HepG2 (cell line): ENCODE measurements around the gene FOLR1.

Experiments
- CHD2 ChIP-seq: IDR thresholded peaks from 2 replicates; pipeline ENCODE4 v1.6.1; 2011; ENCODE audit warnings: low read depth, low read length, improper control_type of control experiment
- EZH2 ChIP-seq: conservative IDR thresholded peaks from 2 replicates; pipeline ENCODE4 v1.6.1; 2012; ENCODE audit warnings: mild to moderate bottlenecking, low read depth, low read length, moderate library complexity
- POLR2A ChIP-seq, 2 experiments: IDR thresholded peaks; 2 replicates each; pipeline ENCODE4 v1.6.1; 2011; ENCODE audit warnings: low read depth in 2 of 2, low read length in 2 of 2, mild to moderate bottlenecking in 1 of 2, moderate library complexity in 1 of 2; ENCODE audit not compliant: insufficient read depth in 1 of 2
- POLR2AphosphoS2 ChIP-seq: IDR thresholded peaks from 2 replicates; pipeline ENCODE4 v1.6.1; 2011; ENCODE audit warnings: low read depth, low read length, improper control_type of control experiment

GRCh38 chr11:72173291-72173690, 18.6 kb upstream of the FOLR1 start:
- TF ChIP-seq POLR2A (IDR thresholded peaks at IDR 0.05; ENCODE audit: insufficient read depth in 1 of 2, low read depth in 2 of 2, low read length in 2 of 2) (no peak), CHD2 (no peak), EZH2 (no peak), POLR2AphosphoS2 (no peak)
